Peyer's patch (tissue), 4 donors: ENCODE results near the gene RBP3.

Experiments
- CTCF ChIP-seq, 6 experiments: fragments of 450-650 bp in 4 of 6; fragments of 200-600 bp in 2 of 6; sonication (generic) in 1 of 6; IDR thresholded peaks; one replicate each; pipeline ENCODE4 v1.5.1; 2017 to 2019; ENCODE audit warnings: antibody characterized with exemption in 6 of 6, mild to moderate bottlenecking in 3 of 6, moderate library complexity in 1 of 6
- POLR2A ChIP-seq, 2 donors: fragments of 450-650 bp; IDR thresholded peaks; one replicate each; pipeline ENCODE4 v1.5.1; 2017; ENCODE audit warnings: antibody characterized with exemption in 2 of 2, mild to moderate bottlenecking in 2 of 2, moderate library complexity in 2 of 2

GRCh38 chr10:47379901-47380300 lies 31.7 kb downstream of the RBP3 start:
- TF ChIP-seq CTCF (IDR thresholded peaks at IDR 0.05) (no peak), POLR2A (IDR thresholded peaks at IDR 0.05) (no peak)
